ENCODE measurements around the gene RIIAD1.

The RIIAD1 gene

DNA sequence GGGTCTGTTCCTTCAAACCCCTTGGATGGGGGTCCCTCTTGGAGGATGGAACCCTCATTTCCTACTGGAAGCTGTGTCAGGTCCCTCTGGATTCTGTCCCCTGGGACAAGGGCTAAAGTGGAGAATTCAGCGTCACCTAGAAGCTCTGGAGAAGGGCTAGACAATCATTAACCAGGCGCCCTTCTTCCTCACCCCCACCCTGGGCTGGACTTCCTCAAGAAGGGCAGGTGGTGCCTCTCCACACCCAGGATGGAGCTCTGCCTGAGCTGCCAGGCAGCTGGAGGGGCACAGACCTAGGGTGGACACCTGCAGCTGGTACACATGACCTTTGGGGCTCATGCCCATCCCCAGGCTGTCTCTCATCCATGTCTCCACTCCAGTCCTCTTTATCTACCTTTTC, 8.3 kb upstream of the RIIAD1 start:
- no peak overlapping the region for H3K4me3 ChIP-seq (ENCODE audit: low read length)
- H3K4me1 ChIP-seq (ENCODE audit: control insufficient read depth, insufficient read depth, low read length): peaks cover 9% of the 10 kb centered on the region
- no peaks in the 10 kb centered on the region for H3K9me3 ChIP-seq (ENCODE audit: control insufficient read depth, low read length)
- H3K9ac ChIP-seq (ENCODE audit: low read length): no peak overlapping the region
- H3K36me3 ChIP-seq (ENCODE audit: control insufficient read depth, insufficient read depth, low read length): no peaks in the 10 kb centered on the region
- peaks cover 11% of the 10 kb centered on the region for H3K27me3 ChIP-seq (ENCODE audit: control insufficient read depth, insufficient read depth, low read length)

DNA sequence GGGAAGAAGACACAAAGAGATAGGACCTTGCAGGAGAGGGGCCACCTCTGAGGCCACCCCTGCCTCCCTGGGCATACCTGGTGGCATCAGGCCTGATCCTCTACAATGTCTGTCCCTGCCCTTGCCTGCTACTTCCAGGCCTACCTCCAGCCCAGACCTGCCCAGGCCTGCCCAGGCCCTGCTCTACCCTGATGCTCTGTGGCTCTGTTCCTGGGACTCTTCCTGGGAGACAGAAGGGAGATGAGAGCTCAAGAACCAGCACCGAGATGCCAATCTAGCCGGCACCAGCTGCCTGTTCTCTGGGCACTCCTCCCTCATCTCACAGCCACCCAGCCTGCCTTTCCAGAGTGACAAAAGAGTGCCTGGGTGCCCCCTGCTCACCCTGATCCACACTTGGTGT, 7.4 kb upstream of the RIIAD1 start:
- peaks cover 9% of the 10 kb centered on the region for H3K4me1 ChIP-seq (ENCODE audit: control insufficient read depth, insufficient read depth, low read length)

DNA sequence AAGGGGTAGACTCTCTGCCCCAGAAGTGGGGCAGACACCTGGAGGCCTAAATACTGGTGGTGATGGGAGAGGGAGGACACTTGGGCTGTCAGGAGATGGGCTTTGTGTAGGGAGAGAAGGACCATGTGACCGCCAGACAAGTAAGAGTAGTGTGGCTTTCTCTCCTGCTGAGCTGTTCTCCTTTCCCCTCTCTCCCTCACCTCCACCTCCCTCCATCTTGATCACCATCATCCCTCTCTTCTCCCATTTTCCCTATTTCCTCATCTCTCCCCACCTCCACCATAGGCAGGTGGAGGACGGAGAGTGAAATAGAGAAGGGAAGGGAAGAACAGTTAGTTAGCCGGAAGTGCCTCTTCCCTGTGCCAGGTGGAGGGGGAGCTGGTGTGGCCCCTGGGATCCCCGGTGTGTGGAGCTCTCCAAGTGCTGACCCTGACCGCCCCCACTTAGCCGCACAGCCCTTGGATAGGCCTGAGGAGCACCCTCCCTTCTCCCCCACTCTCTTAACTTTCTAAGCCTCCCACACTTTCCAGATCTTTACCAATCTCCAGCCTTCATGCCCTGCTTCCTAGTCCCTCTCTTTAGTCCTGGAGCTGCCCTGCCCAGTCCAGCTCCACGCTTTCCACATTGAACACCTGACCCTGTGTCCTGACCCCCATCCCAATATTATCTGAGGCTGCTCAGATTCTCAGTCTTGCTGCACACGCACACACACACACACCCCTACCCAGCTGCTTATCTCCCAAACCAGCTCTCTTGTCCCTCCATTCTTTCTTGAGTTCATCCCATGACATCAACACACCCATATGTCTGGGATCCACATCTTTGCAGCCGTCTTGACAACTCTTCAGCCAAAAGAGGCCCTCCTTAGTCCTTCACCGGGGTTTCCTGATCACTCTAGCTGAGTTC, 6.2 kb upstream of the RIIAD1 start:
- Histone ChIP-seq H3K9me3 (ENCODE audit: control insufficient read depth, low read length) (no peaks in the 10 kb centered on the region), H3K27me3 (ENCODE audit: control insufficient read depth, insufficient read depth, low read length) (peaks cover 11% of the 10 kb centered on the region), H3K4me1 (ENCODE audit: control insufficient read depth, insufficient read depth, low read length) (peaks cover 10% of the 10 kb centered on the region), H3K9ac (ENCODE audit: low read length) (no peak overlapping the region), H3K4me3 (ENCODE audit: low read length) (no peak overlapping the region), H3K36me3 (ENCODE audit: control insufficient read depth, insufficient read depth, low read length) (no peaks in the 10 kb centered on the region)

More for the DNA sequence above, 7.4 kb upstream of the RIIAD1 start:
- no peaks in the 10 kb centered on the region for H3K36me3 ChIP-seq (ENCODE audit: control insufficient read depth, insufficient read depth, low read length)
- no peaks in the 10 kb centered on the region for H3K9me3 ChIP-seq (ENCODE audit: control insufficient read depth, low read length)
- no peak overlapping the region for H3K4me3 ChIP-seq (ENCODE audit: low read length)
- peaks cover 11% of the 10 kb centered on the region for H3K27me3 ChIP-seq (ENCODE audit: control insufficient read depth, insufficient read depth, low read length)
- H3K9ac ChIP-seq (ENCODE audit: low read length): no peak overlapping the region

DNA sequence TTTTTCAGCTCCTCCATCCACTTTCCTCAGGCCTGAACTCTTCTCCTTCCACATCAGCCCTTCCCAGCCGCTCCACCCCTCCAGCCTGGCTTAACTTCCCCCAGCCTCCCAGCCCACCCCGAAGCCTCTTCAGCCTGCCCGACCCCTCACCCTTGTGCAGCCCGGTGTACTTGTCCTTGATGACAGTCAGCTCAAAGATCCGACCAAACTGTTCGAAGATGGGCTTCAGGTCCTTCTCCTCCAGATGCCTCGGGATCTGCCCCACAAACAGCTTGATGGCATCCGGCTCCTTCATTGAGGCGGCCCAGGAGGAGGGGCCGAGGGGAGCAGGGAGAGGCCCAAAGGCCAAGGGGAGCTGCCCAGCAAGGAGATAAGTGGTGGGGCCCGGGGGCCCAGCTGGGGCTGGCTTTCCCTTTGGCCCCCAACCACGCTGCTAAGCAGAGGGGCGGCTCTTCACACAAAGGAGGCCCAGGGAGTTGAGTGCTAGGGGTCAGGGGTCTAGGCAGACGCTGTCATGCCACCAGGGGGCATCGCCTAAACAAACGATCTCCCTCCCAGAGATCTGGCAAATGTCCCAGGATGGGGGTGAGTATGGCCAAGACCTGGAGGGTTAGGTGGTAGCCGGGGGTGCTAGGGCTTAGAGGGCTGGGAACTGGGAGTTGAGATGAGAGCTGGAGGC, 5.5 kb upstream of the RIIAD1 start:
- peak overlapping the region; percentile 27 for H3K9ac ChIP-seq (ENCODE audit: low read length)
- no peaks in the 10 kb centered on the region for H3K36me3 ChIP-seq (ENCODE audit: control insufficient read depth, insufficient read depth, low read length)
- H3K27me3 ChIP-seq (ENCODE audit: control insufficient read depth, insufficient read depth, low read length): peaks cover 11% of the 10 kb centered on the region
- H3K4me3 ChIP-seq (ENCODE audit: low read length): no peak overlapping the region
- peaks cover 18% of the 10 kb centered on the region for H3K4me1 ChIP-seq (ENCODE audit: control insufficient read depth, insufficient read depth, low read length)
- no peaks in the 10 kb centered on the region for H3K9me3 ChIP-seq (ENCODE audit: control insufficient read depth, low read length)

DNA sequence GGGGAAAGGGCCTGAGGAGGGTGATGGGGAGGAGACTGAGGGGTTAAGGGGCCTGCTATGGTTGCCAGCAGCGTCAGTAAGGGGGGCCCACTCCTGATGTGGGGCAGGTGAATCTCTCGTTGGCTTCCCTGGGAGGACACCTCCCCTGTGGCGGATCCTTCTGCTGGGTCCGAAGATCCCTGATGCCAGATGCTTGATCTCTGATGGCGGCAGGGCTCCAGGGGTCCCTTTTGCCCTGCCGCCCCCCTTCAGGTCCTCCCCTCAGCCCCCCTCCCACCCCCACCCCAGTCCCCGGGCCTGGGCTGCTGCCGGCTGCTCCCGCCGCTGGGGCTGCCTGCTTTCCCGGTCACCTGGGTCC, 4.9 kb upstream of the RIIAD1 start:
- Histone ChIP-seq H3K4me3 (ENCODE audit: low read length) (no peak overlapping the region), H3K4me1 (ENCODE audit: control insufficient read depth, insufficient read depth, low read length) (peaks cover 21% of the 10 kb centered on the region), H3K36me3 (ENCODE audit: control insufficient read depth, insufficient read depth, low read length) (no peaks in the 10 kb centered on the region), H3K9me3 (ENCODE audit: control insufficient read depth, low read length) (no peaks in the 10 kb centered on the region), H3K27me3 (ENCODE audit: control insufficient read depth, insufficient read depth, low read length) (peaks cover 11% of the 10 kb centered on the region), H3K9ac (ENCODE audit: low read length) (peak overlapping the region; percentile 27)

DNA sequence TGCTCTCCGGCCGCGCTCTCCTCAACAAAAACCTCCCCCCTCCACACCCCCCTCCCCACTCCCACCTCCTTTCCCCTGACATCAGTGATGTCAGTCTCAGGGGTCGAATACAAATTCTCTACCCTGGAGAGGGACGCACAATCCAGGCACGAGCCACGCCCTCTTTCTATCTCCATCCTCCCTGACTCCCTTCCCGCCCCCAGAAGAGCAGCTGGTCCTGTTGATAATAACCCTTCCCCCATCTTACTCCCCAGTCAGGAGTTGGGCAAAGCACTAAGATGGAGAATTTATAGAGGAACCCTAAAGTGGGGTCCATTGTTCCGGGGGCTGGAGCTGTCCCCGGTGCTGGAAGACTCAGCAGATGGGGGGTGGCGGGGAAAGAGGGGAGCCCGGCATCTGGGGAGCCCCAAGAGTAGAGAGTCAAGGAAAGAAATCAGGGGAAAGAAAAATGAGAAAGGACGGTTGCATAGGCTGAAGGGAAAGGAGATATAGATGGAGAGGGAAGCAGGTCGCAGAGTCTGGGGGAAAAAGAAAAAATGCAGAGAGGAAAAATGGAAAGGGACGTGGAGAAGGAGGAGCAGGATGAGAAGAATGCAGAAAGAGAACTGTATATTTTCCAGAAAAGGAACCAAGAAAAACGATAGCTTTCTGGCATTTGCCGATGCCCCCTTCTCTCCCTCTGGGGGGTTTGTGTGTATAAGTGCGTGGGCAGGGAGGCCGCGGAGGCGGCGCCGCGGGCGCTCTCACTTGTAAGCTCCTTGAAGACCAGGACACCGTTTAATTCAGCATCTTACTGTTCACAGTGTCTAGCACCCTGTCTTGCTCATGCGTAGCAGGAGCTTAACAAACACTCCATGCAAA, 4.3 kb upstream of the RIIAD1 start, which contains the start of gene CELF3:
TSS of gene CELF3 (minus strand) at position 33 of the 861 bp plus-strand sequence. CDS start 783 bp downstream, outside the sequence.
- Histone ChIP-seq H3K4me1 (ENCODE audit: control insufficient read depth, insufficient read depth, low read length) (peaks cover 25% of the 10 kb centered on the region), H3K9ac (ENCODE audit: low read length) (peak within 1 kb of the TSS; percentile 27), H3K9me3 (ENCODE audit: control insufficient read depth, low read length) (no peaks in the 10 kb centered on the region), H3K4me3 (ENCODE audit: low read length) (no peak within 1 kb of the TSS), H3K36me3 (ENCODE audit: control insufficient read depth, insufficient read depth, low read length) (no peaks in the 10 kb centered on the region), H3K27me3 (ENCODE audit: control insufficient read depth, insufficient read depth, low read length) (peaks cover 11% of the 10 kb centered on the region)

DNA sequence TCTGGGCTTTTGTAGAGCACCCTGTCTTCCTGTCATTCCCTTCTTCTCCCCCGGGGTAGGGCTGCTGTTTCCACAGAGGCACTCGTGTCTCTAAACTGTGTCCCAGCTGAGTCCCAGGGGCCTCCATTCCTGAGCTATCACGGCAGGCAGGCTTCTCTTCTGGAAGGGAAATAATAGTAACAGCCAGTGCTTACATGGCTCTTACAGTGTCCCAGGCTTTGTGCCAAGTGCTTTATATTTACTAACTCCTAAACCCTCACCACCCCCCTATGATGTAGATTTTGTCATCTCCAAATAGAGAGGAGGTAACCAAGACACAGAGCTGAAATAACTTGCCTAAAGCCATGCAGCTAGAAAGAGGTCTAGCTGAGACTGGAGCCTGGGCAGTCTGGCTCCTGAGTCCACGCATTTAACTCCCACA, 3.3 kb upstream of the RIIAD1 start:
- Histone ChIP-seq H3K9ac (ENCODE audit: low read length) (no peak overlapping the region), H3K27me3 (ENCODE audit: control insufficient read depth, insufficient read depth, low read length) (peaks cover 11% of the 10 kb centered on the region), H3K4me1 (ENCODE audit: control insufficient read depth, insufficient read depth, low read length) (peaks cover 18% of the 10 kb centered on the region), H3K4me3 (ENCODE audit: low read length) (no peak overlapping the region), H3K36me3 (ENCODE audit: control insufficient read depth, insufficient read depth, low read length) (no peaks in the 10 kb centered on the region), H3K9me3 (ENCODE audit: control insufficient read depth, low read length) (no peaks in the 10 kb centered on the region)

DNA sequence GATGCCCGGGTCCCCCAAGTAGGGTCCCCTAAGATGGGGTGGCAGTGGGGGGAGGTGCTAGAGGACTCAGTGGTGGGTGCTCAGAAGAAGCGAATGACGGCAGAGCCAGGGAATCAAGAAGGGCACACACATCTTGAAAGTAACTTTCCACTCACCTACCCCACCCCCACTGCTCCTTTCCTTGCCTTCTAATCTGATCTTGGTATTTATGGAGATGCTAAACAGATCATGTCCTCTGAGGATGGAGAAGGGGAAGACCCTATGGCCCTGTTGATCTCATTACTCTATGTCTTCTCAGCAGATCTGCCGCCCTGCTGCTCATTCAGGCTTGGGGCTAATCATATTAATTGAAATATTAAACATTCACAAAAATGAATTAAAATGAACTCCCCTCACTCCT, 2.7 kb upstream of the RIIAD1 start:
- Histone ChIP-seq H3K4me3 (ENCODE audit: low read length) (no peak overlapping the region), H3K27me3 (ENCODE audit: control insufficient read depth, insufficient read depth, low read length) (peaks cover 11% of the 10 kb centered on the region), H3K4me1 (ENCODE audit: control insufficient read depth, insufficient read depth, low read length) (peaks cover 18% of the 10 kb centered on the region), H3K9me3 (ENCODE audit: control insufficient read depth, low read length) (no peaks in the 10 kb centered on the region), H3K36me3 (ENCODE audit: control insufficient read depth, insufficient read depth, low read length) (no peaks in the 10 kb centered on the region), H3K9ac (ENCODE audit: low read length) (no peak overlapping the region)

DNA sequence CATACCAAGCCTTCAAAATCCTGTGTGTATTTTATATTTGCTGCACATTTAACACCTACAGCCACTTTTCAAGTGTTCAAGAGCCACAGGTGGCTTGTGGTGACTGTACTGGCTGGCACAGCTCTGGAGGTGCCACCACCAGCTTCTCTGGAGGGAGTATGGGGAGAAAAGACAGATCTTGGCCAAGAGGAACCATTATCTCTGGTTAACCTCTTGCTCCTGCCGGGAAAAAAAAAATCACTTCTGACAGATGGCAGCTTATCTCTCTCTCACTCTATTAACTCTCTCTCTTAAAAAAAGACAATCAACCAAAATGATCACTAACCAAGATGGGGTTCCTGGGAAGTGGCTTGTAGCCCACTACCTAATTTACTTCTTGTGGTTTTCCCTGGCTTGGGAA, 1.2 kb upstream of the RIIAD1 start:
- Histone ChIP-seq H3K9ac (ENCODE audit: low read length) (peak overlapping the region; percentile 64), H3K9me3 (ENCODE audit: control insufficient read depth, low read length) (no peaks in the 10 kb centered on the region), H3K4me1 (ENCODE audit: control insufficient read depth, insufficient read depth, low read length) (peaks cover 18% of the 10 kb centered on the region), H3K4me3 (ENCODE audit: low read length) (no peak overlapping the region), H3K27me3 (ENCODE audit: control insufficient read depth, insufficient read depth, low read length) (peaks cover 16% of the 10 kb centered on the region), H3K36me3 (ENCODE audit: control insufficient read depth, insufficient read depth, low read length) (no peaks in the 10 kb centered on the region)

DNA sequence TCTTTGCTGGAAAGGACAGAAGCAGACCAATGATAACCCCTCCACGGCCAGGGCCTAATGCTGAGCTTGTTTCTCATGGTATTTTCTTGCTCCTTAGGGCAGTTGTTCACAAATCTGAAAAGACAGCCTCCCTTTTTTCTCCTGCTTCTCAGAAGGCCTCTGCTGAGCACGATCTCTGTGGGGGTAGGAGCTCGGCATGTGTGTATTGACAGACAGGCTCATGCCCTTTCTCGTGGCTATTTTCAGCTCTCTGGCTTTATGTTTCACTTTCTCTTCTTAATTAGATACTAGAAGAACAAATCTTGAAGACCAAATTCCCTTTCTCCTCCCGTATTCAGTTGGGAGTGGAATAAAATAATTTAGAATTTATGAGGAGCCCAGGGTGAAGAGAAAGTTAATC, 768 bp upstream of the RIIAD1 start:
- H3K9ac ChIP-seq (ENCODE audit: low read length): peak overlapping the region; percentile 64
- no peaks in the 10 kb centered on the region for H3K36me3 ChIP-seq (ENCODE audit: control insufficient read depth, insufficient read depth, low read length)
- H3K4me1 ChIP-seq (ENCODE audit: control insufficient read depth, insufficient read depth, low read length): peaks cover 18% of the 10 kb centered on the region
- H3K27me3 ChIP-seq (ENCODE audit: control insufficient read depth, insufficient read depth, low read length): peaks cover 16% of the 10 kb centered on the region
- H3K9me3 ChIP-seq (ENCODE audit: control insufficient read depth, low read length): no peaks in the 10 kb centered on the region
- peak overlapping the region; percentile 63 for H3K4me3 ChIP-seq (ENCODE audit: low read length)

DNA sequence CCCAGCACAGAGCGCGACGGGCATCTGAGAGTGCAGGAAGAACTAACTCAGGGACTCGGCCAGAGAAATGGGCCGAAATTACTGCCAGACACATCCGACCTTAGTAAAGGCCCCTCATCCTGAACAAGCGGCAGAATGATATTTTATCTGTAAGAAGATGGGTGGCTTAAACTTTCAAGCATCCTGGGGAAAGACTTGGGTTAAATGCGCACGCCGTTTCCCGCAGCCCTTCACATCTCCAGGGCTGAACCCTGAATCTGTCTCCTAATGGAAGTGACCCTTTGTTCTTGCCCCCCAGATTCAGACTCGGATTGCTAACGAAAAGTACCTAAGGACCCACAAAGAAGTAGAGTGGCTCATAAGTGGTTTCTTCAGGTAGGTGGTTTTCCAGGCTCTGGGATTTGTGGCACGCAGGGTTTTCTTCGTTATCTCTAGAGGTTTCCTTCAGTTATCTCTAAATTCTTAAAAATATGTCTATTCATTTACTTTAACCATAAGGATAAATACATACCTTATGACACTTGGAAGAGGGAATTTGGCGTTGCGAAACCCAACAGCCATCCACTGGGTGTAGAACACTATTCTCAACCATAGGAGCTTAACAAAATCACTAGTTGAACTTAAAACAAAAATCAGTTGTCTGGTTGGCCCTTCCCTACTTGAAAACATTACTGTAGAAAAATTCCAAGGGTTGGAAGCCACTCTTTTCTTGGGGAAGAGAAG, 627 bp downstream of the RIIAD1 start:
- H3K9ac ChIP-seq (ENCODE audit: low read length): no peak overlapping the region
- H3K4me1 ChIP-seq (ENCODE audit: control insufficient read depth, insufficient read depth, low read length): peaks cover 18% of the 10 kb centered on the region
- no peaks in the 10 kb centered on the region for H3K9me3 ChIP-seq (ENCODE audit: control insufficient read depth, low read length)
- H3K4me3 ChIP-seq (ENCODE audit: low read length): no peak overlapping the region
- H3K36me3 ChIP-seq (ENCODE audit: control insufficient read depth, insufficient read depth, low read length): no peaks in the 10 kb centered on the region
- H3K27me3 ChIP-seq (ENCODE audit: control insufficient read depth, insufficient read depth, low read length): peaks cover 9% of the 10 kb centered on the region
